SK-N-MC (cell line): Measurements from ENCODE around the gene LORICRIN.

Experiments used
- EZH2 ChIP-seq: fragments of 200-600 bp; sonication (generic); IDR thresholded peaks from one replicate; pipeline ENCODE4 v1.6.1; 2017; ENCODE audit warnings: antibody characterized with exemption
- POLR2AphosphoS5 ChIP-seq: IDR thresholded peaks from 2 replicates; pipeline ENCODE4 v1.6.1; 2012; ENCODE audit warnings: mild to moderate bottlenecking, low read depth, low read length, borderline replicate concordance

DNA sequence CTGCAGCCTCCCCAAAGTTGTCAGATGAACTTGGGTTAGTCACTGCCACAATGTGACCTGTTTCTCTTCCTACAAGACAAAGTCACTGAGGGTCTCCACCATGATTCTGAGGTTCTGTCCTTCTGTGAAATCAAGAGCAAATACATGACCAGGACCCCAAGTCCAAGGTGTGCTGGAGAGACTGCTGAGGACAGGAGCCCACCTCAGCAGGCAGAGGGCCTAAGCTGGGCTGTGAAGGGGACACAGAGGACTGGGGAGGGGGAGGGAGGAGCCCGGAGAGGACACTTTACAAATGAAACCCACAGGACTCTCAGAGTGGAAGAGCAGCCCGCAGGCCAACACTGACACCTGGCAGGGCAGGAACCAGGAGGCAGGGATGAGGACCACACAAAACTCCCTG lies 50.0 kb downstream of the LORICRIN start:
- TF ChIP-seq EZH2 (no peak), POLR2AphosphoS5 (no peak)
